Activated T-cell treated with anti-CD3 and anti-CD28 coated beads for 48 hours (primary cell): Measurements from ENCODE around the gene LYPLA2.
A peak's percentile ranks its signal among the peaks of the same experiment; 100 is the strongest.
"Not testable (repeated sequence)": the region's sequence is repeated elsewhere in the genome, so short reads cannot be mapped to it uniquely, and the experiment has no call there.

Experiments used
- DNase-seq: peaks from one replicate; pipeline ENCODE4 v3.0.0-alpha.2; 2020; ENCODE audit warnings: low read depth

The LYPLA2 gene

DNA sequence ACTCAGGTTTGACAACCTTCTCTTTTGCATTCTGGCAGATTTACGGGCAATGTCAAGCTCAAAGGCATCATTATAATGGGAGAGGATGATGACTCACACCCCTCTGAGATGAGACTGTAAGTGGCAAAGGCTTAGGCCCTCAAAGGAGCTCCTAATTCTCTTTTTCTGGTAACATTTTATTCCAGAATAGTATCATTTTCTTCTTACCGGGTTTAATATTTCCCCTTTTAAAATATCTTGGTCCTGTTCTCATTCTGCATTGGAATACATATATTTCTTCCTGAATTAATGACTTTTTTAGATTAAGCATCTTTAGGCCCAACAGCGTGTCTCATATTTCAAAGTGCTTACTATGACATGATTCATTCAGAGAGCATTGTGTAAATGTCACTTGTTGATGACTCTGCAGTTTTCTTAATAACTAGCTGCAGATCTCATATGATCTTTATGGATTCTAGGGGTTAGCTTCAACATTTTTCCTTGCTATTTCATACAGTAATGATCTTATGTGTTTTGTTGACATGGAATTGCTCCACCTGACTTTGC, 11.0 kb upstream of the LYPLA2 start:
- DNase-seq, result no peak

DNA sequence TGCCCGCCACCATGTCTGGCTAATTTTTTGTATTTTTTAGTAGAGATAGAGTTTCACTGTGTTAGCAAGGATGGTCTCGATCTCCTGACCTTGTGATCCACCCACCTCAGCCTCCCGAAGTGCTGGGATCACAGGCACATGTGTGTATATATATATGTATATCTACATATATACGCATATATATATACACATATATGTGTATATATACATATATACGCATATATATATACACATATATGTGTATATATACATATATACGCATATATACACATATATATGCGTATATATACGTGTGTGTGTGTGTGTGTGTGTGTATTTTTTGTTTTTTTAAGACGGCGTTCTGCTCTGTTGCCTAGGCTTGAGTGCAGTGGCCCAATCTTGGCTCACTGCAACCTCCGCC, 7.8 kb upstream of the LYPLA2 start:
- DNase-seq, result not testable (repeated sequence)

DNA sequence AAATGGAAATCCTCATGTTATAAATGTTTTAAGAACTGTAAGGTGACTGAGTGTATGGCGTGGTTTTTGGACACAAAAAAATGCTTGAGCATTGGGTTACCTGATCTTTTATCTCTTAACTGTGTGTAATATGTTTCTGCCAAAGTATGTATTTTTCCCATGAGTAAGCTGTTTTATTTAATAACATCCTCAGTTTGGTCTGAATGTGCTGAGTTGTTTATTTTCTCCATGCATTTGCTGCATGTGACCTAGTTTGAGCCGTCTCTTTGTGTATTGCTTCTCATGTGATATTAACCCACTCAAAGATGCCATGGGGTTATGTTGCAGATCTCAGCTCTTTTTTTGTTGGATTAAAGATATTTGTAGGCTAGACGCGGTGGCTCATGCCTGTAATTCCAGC, 6.1 kb upstream of the LYPLA2 start:
- DNase-seq, result no peak

DNA sequence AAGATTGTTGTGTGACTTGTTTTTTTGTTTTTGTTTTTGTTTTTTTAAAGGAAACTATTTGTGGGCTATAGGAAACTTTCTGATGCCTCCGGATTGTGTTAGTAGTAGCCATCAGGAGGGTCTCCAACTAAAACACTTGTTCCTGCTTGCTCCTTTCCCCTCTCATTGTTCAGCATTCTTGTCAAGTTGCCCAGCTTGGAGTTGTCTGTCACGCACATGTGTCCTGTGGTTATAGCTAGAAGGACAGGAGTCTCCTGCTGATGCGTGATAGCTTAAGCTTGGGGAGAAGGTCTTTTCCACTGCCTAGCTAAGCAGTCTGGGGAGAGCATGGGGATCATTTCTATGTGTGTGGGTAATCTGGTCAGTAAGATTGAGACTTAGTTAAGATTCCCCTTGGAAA, 3.2 kb upstream of the LYPLA2 start:
- no peak for DNase-seq

GRCh38 chr1:23788695-23789094, 2.2 kb upstream of the LYPLA2 start:
- DNase-seq, result no peak

DNA sequence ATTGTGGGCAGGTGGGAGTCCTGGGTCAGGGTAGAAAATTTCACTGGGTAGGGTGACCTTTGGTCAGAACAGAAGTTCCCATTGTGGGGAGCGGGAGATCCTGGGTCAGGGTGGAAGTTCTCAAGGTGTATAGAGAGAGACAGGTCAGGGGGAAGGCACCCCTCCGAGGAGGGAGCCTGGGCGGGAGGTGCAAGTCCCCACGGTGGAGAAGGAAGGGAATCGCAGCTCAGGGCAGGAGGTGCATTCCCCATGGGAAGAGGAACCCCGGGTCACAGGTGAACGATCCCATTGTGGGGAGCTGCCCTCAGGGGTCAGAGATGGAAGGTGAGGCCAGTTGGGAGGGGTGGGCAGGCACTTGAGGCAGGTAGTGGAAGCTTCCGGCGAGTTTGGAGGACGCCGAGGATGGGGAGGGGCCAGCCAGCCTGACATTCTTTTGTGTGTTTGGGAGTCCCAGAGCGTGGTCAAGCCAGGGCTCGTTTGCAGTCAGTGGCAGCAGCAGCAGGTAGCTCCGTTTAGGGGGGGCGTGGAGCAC, 637 bp downstream of the LYPLA2 start:
- peak; percentile 18 for DNase-seq

GRCh38 chr1:23792151-23792945, 1.4 kb downstream of the LYPLA2 start:
- no peak for DNase-seq

DNA sequence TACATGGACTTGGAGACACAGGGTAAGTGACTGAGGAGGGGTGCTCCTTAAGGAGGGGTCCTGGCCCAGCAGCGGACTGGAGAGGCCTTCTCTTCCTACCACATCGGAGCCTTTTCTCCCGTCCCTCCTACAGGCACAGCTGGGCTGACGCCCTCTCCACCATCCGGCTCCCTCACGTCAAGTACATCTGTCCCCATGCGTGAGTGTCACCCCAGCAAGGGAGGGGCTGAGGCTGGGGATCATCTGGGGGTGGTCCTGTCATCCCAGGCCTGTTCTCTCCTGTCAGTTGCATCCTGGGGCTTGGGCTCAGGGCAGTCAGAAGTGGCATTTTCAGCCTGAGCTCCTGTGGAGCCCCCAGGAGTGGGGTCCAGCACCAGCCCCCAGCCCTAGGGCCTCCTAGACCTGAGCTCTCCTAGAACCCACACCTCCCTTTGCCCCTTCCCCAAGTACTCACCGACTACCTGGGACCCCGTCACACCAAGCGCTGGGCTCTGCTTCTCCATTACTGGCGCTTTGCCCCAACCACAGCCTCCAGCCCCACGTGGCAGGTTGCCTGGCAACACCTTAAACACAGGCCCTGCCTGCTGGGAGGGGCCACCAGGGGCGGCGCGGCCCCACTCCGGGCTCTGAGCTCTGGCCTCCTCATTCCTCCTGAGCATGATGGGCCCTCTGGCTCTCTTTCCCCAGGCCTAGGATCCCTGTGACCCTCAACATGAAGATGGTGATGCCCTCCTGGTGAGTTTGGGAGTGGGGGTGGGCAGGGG, 2.3 kb downstream of the LYPLA2 start:
- peak; percentile 29 for DNase-seq

GRCh38 chr1:23793861-23794731, 3.2 kb downstream of the LYPLA2 start:
- DNase-seq, result no peak

- not testable (repeated sequence) for DNase-seq
Observed at GRCh38 chr1:23794732-23795182, 3.8 kb downstream of the LYPLA2 start.

- no peak for DNase-seq
Observed at GRCh38 chr1:23795676-23796465, 4.9 kb downstream of the LYPLA2 start.

DNA sequence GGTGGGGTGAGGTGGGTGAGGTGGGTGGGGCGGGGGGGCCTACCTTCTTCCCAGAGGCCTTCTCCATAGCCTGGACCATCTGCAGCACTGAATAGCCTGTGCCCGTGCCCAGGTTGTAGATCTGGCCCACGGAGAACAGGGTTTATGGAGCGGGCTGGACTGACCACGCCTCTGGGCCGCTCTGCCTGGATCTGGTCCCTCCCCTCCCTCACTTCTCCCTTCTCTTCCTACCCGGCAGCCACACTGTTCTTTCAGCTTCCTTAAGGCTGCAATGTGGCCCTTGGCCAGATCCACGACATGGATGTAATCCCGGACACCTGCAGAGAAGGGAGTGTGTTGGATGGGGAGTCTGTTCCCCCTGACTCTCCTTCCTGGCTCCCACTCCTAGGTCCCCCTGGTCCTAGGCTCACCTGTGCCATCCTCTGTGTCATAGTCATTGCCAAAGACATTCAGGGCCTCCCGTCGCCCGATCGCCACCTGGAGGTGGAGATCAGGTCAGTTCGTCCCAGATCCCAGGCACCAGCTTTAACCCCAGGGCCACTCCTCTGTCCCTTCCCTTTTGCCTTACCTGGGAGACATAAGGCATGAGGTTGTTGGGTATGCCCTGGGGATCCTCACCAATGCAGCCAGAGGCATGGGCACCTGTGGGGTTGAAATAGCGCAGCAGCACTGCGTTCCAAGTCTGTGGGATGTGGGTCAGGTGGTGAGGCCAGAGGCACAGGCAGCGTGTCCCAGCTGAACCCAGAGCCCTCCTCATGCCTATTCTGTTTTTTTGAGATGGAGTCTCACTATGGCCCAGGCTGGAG, 5.7 kb downstream of the LYPLA2 start:
- no peak for DNase-seq

- no peak for DNase-seq
Observed at GRCh38 chr1:23797478-23798448, 6.8 kb downstream of the LYPLA2 start.

GRCh38 chr1:23798662-23799142, 7.8 kb downstream of the LYPLA2 start:
- no peak for DNase-seq

- no peak for DNase-seq
Observed at GRCh38 chr1:23799255-23799569, 8.3 kb downstream of the LYPLA2 start.

- DNase-seq, result peak; percentile 36
Observed at GRCh38 chr1:23799570-23800399, 8.8 kb downstream of the LYPLA2 start.

DNA sequence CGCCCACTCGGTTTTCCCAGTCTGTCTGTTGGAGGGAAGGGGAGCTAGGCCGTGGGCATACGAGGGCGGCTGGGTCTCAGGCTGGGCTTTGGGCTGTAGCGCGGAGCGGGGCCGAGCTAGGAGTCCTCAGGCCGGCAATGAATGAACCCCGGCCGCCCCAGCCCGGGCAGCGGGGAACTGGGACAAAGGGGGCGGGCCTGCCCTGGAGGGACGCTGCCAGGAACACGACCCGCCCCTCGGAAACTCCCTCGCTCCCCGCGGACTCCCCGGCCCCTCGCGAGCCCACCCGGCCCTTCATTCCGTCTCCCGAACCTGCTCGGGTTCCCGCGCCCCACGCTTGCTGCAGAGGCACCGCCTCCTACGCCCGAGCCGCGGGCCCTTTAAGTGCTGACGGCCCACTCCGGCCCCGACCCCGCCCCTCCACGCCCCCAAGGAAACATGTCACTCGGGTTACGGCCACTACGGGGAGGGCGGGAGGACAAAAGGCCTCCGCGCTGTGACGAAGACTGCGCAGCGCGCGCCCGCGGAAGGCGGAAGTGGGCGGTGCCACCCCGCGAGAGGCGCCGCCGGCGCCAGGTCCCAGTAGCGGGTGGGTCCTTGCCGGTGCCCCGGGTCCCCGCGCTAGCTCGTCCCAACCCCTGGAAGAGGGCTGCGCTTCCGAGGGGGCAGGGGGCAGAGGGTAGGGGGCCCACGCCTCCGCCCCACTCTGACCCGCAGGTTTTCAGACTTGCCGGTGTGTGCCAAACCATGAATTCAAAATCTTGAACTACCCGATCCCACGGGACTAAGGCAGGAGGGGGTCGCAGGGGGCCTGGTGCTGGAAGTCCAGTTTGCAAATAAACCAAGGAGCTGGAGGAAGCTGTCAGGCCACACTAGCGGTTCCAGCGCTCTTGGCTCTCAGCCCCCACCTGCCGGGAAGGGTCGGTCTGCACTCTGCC, 9.7 kb downstream of the LYPLA2 start, which contains the start of gene GALE:
Gene GALE (minus strand): TSS at position 355 of the 938 bp plus-strand sequence. CDS start 1,747 bp downstream, outside the sequence.
- DNase-seq, result peak; percentile 98
